Measurements from ENCODE around the gene LCE1D. TPM values are rescaled to one million over a fixed set of nuclear protein-coding genes. Genes with fewer than 3 reads are reported as not detected.

Gene LCE1D
- total RNA-seq, 1 donor from 2014 or later: not detected

DNA sequence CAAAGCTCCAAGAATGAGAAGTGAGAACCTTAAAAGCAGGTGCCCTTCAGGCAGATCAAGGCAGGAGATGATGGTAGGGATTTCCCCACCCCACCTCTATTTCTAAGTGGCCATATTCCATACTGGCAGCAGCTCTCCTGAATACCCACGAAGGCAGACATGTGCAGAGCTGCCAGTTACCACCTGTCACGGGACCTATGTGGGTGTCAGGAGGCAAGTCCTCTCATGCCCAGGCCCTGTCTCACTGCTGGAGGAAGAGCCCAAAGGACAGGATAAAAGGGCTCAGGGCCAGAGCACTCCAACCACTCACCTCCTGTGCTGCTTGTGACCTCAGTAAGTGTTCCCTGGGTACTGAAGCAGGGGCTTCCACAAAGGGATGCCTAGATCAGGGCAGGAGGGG lies 14.5 kb downstream of the LCE1D start:
- no peak overlapping the region for H3K4me3 ChIP-seq (ENCODE audit: low read depth, low read length)
- DNase-seq (ENCODE audit: low read depth): no peak
- TF ChIP-seq CTCF (conservative IDR thresholded peaks at IDR 0.05; ENCODE audit: low read depth, low read length): no peak

DNA sequence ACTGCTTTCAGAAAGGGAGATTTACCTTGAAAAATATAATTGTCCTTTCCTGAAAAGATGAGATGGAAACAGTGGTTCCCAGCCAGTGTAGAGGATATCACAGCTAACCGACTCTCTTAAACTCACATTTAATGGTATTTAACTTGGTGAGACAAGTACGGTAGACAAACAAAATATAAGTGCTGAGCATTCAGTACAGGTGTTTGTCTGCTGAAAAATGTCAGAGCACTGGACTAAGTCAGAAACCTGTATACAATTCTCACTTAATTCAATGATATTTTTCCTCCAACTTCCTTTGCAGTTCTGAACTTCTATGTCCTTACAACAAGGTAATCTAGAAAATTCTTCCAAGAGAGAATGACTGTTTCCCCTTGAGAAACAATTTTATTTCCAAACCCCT lies 15.2 kb downstream of the LCE1D start, which contains the start of gene LCE1B:
Gene LCE1B (plus strand): TSS at position 301 of the 400 bp plus-strand sequence. CDS start 476 bp downstream, outside the sequence.
- H3K4me3 ChIP-seq (ENCODE audit: low read depth, low read length): no peak within 1 kb of the TSS
- no peak for TF ChIP-seq CTCF (conservative IDR thresholded peaks at IDR 0.05; ENCODE audit: low read depth, low read length)
- DNase-seq (ENCODE audit: low read depth): no peak

DNA sequence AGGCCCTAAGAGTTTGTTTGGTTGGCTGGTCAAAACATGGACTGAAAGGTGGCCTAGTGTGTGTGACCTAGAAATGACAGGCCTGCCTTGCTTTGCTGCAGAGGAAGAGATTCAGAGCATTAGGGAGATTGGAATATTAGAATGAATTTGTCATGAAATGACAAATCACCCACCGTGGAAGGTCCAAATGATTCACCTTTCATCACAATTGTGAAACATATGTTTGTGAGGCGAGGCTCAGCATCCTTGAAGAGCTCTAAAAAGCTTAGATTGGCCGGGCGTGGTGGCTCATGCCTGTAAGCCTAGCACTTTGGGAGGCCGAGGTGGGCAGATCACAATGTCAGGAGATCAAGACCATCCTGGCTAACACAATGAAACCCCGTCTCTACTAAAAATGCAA lies 20.8 kb downstream of the LCE1D start:
- DNase-seq (ENCODE audit: low read depth): no peak
- no peak for TF ChIP-seq CTCF (conservative IDR thresholded peaks at IDR 0.05; ENCODE audit: low read depth, low read length)
- H3K4me3 ChIP-seq (ENCODE audit: low read depth, low read length): no peak overlapping the region

DNA sequence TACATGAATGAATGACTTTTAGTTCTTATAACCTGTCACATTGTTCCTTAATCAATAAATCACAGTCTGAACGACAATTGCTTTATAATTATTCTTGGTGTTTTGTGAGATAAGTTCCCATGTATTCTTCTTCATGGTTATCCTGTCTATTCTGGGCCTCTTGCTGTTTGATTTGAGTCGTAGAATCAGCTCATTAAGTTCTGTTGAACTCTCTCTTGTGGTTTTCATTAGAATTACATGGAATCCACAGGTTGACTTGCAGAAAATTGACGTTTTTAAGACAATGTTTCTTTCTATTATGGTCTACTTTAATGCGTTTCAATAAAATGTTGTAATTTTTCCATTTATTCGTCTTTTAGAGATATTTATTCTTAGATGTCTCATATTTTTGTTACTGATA lies 26.8 kb downstream of the LCE1D start:
- TF ChIP-seq CTCF (conservative IDR thresholded peaks at IDR 0.05; ENCODE audit: low read depth, low read length): no peak
- H3K4me3 ChIP-seq (ENCODE audit: low read depth, low read length): no peak overlapping the region

DNA sequence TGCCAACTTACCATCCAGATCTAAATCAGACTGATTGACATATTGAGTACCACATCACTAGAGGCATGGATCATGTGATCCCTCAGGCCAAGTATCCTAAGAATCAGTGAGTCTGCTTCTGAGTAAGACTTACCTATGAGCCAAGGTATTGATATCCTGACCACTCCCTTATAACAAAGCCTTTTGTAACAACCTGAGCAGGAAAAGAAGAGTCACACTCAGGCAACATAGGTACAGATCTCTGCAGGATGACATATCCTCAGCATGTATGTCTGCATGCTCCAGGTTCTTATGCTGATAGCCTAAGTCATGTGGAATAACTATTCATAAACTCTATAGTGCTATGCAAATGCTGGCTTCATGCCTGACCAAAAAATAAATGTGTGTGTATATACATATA lies 28.4 kb downstream of the LCE1D start:
- no peak for TF ChIP-seq CTCF (conservative IDR thresholded peaks at IDR 0.05; ENCODE audit: low read depth, low read length)
- H3K4me3 ChIP-seq (ENCODE audit: low read depth, low read length): no peak overlapping the region
- DNase-seq (ENCODE audit: low read depth): no peak

More for the DNA sequence above, 26.8 kb downstream of the LCE1D start:
- no peak for DNase-seq (ENCODE audit: low read depth)

DNA sequence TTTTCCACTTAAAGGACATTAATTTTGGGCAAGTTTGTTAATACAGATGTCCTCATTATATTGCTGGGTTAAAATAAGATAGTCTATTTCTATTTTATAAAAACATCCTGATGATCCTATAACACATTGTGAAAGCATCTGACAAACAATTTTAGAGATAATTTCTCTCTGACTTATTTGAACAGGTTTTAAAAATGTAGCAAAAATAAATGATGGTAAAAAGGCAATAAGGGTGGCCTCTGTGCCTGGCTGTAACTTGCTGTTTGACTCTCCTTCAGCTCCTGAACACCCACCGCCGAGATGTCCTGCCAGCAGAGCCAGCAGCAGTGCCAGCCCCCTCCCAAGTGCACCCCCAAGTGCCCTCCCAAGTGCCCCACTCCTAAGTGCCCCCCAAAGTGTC lies 30.7 kb downstream of the LCE1D start, which contains the start of gene LCE1A:
Gene LCE1A (plus strand): TSS at position 301 of the 400 bp plus-strand sequence. CDS start 0 bp downstream, at position 301.
- DNase-seq (ENCODE audit: low read depth): no peak
- TF ChIP-seq CTCF (conservative IDR thresholded peaks at IDR 0.05; ENCODE audit: low read depth, low read length): no peak

DNA sequence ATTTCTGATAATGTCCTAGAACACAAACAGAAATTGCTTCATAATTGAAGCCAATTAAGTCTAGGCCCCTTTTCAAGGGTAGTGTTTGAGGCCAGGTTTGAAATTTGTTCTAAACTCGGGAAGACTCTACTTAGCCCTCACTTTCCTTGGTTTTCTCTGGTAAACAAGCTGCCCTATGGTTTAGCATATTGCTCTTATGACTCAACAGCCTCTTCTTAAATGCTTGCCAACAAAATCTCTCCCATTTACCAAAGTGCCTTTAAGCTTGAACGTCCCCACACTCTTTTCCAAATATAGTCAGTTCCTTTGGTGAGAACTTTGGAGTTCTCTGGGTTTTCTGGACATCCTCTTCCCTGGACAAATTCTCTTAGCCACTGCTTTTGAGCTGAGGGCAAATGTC lies 40.3 kb downstream of the LCE1D start:
- H3K4me3 ChIP-seq (ENCODE audit: low read depth, low read length): no peak overlapping the region
- no peak for TF ChIP-seq CTCF (conservative IDR thresholded peaks at IDR 0.05; ENCODE audit: low read depth, low read length)
- DNase-seq (ENCODE audit: low read depth): no peak

More for the DNA sequence above, 30.7 kb downstream of the LCE1D start, which contains the start of gene LCE1A:
- no peak within 1 kb of the TSS for H3K4me3 ChIP-seq (ENCODE audit: low read depth, low read length)

All from epithelial cell of proximal tubule (primary cell).